Skeletal muscle tissue (tissue), 4 donors: ENCODE results near the gene RAP1GAP. TPM values are rescaled to one million over a fixed set of nuclear protein-coding genes. Genes with fewer than 3 reads are reported as not detected.
A peak's percentile ranks its signal among the peaks of the same experiment; 100 is the strongest.

ENCODE experiments used
- H3K27ac ChIP-seq: one replicate; pipeline ENCODE4 v1.7.0; 2013; ENCODE audit warnings: mild to moderate bottlenecking, low read depth, low read length, inconsistent platforms
- H3K27me3 ChIP-seq, 3 donors: one replicate each; pipeline ENCODE4 v1.7.0; 2013; ENCODE audit warnings: low read length in 3 of 3; ENCODE audit not compliant: control insufficient read depth in 3 of 3, insufficient read depth in 3 of 3
- H3K36me3 ChIP-seq, 3 donors: one replicate each; pipeline ENCODE4 v1.7.0; 2013; ENCODE audit warnings: low read length in 3 of 3; ENCODE audit not compliant: control insufficient read depth in 3 of 3, insufficient read depth in 3 of 3
- H3K4me1 ChIP-seq, 3 donors: one replicate each; pipeline ENCODE4 v1.7.0; 2013; ENCODE audit warnings: low read length in 3 of 3, mild to moderate bottlenecking in 3 of 3; ENCODE audit not compliant: control insufficient read depth in 3 of 3, insufficient read depth in 3 of 3
- H3K4me3 ChIP-seq, 3 donors: one replicate each; pipeline ENCODE4 v1.7.0; 2013; ENCODE audit warnings: low read length in 3 of 3
- H3K9ac ChIP-seq, 3 donors: one replicate each; pipeline ENCODE4 v1.7.0; 2013; ENCODE audit warnings: low read length in 3 of 3, mild to moderate bottlenecking in 3 of 3, moderate library complexity in 2 of 3, low read depth in 1 of 3
- H3K9me3 ChIP-seq, 3 donors: one replicate each; pipeline ENCODE4 v1.7.0; 2013; ENCODE audit warnings: low read length in 3 of 3; ENCODE audit not compliant: control insufficient read depth in 3 of 3
- total RNA-seq: library from RNA; depleted of rRNA; stranded (reverse); fragments of >200 nt; gene quantifications from one replicate; pipeline ENCODE4 v1.2.3, GENCODE V29; 2014
- donor health status: Osteomylitis.

The RAP1GAP gene
- total RNA-seq, 1 donor from 2014 or later, result 1.0 TPM

DNA sequence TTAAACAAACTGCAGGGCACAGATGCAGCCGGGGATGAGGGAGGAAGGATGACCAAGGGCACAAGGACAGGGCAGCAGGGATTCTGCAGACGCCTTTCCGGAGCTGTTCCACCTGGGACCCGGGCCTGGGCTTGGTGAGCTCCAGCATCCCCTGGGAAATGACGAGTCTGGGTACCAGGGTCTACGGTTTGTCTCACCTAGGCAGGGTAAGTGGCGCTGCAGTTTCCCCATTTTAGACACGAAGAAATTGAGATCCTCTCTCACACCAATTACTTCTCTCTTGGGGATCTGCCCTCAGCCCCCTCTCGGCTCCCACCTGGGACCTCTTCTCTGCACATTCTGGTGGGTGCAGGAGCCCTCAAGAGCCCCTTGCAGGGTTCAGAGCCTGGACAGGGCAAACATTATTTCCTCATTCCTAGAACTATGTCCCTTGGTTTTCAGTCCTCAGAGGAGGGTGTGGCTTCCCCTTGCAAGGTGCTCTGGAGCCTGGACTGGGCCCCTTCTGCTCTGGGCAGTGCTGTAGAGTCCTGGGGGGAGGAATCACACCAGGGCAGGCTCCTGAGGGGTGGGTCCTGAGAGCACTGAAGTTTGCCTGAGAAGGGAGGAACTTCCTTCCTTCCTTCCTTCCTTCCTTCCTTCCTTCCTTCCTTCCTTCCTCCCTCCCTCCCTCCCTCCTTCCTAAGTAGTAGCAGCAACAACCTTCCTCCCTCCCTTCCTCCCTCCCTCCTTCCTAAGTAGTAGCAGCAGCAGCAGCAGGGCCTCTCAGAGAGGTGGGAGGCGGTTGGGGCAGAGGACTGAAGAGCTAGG lies 16.0 kb downstream of the RAP1GAP start:
- H3K27me3 ChIP-seq, result peaks cover 32 to 50% (median 41%) of the 10 kb centered on the region in 3 donors
- H3K4me3 ChIP-seq, result no peak overlapping the region
- no peak overlapping the region for H3K9ac ChIP-seq

DNA sequence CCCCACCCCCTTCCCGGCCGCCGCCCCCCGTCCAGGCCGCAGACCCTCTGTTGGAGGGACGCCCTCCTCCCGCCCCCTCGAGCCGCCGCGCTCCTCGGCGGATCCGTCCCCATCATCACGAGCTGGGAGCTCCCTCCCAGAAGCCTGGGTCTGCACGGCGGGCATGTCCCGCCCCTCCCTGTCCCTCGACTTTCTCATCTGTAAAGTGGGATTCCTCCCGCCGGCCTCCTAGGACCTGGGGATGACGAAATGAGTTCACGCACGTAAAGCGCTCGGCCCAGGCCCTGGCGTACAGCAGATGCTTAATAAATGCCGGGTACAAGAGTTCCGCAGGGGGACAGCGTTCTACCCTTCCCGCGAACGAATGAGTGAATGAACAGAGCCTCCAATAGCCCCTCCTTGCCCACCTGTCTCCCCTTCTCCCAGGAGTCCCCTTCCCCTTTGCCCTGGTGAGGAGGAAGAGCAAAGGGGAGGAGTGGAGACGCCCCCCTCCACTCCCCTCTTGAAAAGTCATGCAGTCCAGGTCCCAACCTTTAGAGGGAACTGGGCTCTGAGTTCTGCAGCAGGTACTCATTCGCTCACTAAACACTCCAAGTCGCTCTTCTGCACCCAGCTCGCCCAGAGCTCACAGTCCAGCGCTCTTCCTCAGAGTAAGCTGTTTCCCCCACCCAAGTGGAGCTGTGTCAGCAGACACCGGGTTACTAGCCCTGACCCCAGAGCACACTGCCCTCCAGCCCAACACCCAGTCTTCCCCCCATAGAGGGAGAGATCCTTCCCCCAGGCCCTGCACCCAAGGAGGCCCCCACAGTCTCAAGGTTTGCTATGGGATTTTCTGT lies 16.8 kb downstream of the RAP1GAP start:
- Histone ChIP-seq H3K4me1 (peaks cover 0 to 9% (median 7%) of the 10 kb centered on the region in 3 donors), H3K27me3 (peaks cover 39 to 52% (median 50%) of the 10 kb centered on the region in 3 donors), H3K27ac (no peak overlapping the region), H3K9ac (no peak overlapping the region), H3K4me3 (no peak overlapping the region), H3K36me3 (no peaks in the 10 kb centered on the region), H3K9me3 (no peaks in the 10 kb centered on the region)

More for the DNA sequence above, 16.0 kb downstream of the RAP1GAP start:
- Histone ChIP-seq H3K9me3 (no peaks in the 10 kb centered on the region), H3K4me1 (peaks cover 0 to 9% (median 7%) of the 10 kb centered on the region in 3 donors), H3K36me3 (no peaks in the 10 kb centered on the region), H3K27ac (no peak overlapping the region)

DNA sequence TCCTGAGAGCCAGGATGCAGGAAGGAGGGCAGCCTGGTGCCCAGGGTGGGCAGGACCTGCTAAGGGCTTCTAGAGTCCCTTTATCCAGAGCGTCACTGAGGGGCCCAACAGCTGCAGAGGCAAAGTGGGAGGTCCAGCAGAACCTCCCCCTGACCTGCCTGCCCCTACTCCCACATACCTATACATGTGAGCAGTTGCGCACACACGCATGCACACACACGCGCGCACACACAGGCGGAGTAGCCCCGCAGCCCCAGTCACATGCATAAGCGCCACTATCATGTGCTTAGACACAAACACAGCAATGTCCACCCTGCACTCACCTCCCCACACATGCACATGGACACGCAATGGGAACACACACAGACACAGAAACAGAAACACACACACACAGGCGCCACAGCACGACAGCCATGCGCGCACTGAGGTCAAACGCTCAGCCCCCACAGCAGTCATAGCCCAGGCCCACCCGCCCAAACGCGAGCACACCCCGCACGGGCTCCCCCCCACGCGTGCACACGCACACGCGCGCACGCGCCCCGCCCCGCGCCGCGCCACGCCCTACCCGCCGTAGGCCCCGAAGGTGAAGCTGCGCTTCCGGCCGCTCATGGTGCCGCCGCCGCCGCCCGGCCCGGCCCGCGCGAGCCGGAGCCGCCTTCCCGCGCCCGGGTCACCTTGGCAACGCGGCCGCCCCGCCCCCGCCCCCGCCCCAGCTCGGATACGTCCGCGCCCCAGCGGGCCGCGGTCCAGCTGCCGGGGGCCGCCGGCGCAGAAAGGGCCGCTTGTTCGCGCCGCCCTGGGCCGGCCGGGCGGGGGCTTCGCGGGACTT lies 17.7 kb downstream of the RAP1GAP start:
- Histone ChIP-seq H3K27me3 (peaks cover 45 to 54% (median 52%) of the 10 kb centered on the region in 3 donors), H3K4me1 (peaks cover 0 to 9% (median 7%) of the 10 kb centered on the region in 3 donors), H3K9me3 (no peaks in the 10 kb centered on the region), H3K36me3 (no peaks in the 10 kb centered on the region), H3K9ac (no peak overlapping the region), H3K4me3 (peak overlapping the region; percentile 33 to 64 (median 64)), H3K27ac (no peak overlapping the region)

DNA sequence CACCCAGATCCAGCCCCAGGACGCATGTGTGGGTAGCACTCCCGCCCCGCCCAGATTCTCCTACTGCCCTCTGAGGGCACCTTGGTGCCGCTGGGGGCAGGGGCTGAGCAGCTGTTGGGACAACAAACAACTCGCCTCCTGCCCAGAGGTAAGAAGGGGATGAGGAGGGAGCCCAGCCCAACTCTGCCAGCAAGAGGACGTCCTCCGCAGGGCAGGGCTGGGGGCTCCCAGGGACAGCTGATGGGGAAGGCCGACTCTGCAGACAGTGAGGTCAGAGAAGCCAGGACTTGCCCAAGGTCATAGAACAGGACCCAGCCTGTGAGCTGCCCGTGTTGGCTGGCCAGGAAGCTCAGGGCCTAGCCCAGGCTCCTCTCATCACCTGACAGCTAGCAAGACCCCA lies 18.8 kb downstream of the RAP1GAP start:
- Histone ChIP-seq H3K9ac (no peak overlapping the region), H3K4me3 (no peak overlapping the region)

DNA sequence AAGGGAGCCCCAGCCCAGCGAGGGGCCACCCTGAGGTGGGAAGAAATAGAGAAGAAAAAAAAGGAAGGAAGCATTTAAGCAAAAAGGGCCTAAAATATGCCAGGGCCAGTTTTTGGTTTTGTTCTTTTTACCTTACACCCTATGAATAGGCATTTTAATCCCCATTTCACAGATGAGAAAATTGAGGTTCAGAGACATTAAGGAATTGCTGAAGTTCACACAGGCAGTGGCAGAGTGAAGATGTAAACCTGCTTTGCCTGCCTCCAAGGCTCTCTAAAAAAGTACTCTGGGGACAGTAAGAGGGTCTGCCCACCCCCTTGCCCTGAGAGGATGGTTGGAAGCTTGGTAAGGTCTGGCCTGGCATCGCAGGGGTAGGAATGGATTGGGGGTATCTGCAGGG lies 19.8 kb downstream of the RAP1GAP start:
- H3K4me1 ChIP-seq, result peaks cover 0 to 9% (median 7%) of the 10 kb centered on the region in 3 donors
- no peak overlapping the region for H3K4me3 ChIP-seq
- H3K9ac ChIP-seq, result no peak overlapping the region
- peaks cover 54 to 64% (median 54%) of the 10 kb centered on the region in 3 donors for H3K27me3 ChIP-seq
- H3K27ac ChIP-seq, result no peak overlapping the region
- H3K36me3 ChIP-seq, result no peaks in the 10 kb centered on the region
- H3K9me3 ChIP-seq, result no peaks in the 10 kb centered on the region

More for the DNA sequence above, 18.8 kb downstream of the RAP1GAP start:
- H3K4me1 ChIP-seq, result peaks cover 0 to 9% (median 7%) of the 10 kb centered on the region in 3 donors
- H3K27me3 ChIP-seq, result peaks cover 54 to 62% (median 54%) of the 10 kb centered on the region in 3 donors
- no peaks in the 10 kb centered on the region for H3K9me3 ChIP-seq
- no peak overlapping the region for H3K27ac ChIP-seq
- H3K36me3 ChIP-seq, result no peaks in the 10 kb centered on the region

DNA sequence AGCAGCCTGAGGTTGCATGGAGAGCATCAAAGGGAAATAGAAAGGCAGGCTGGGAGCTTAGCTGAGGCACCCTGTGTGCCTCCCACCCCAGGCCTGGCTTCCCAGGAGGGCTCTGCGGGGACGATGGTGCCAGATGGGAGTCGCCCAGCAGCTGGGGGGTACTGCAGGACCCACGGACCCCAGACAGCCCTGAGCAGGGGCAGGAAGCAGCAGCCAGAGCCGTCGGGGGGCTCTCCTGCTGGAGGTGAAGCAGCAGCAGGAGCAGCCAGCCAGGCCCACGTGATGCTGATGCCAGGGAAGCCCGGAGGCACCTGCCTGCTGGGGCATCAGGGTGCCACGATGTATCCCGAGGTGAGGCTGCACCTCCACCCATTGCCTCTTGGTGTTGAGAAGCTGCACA lies 20.4 kb downstream of the RAP1GAP start:
- H3K36me3 ChIP-seq, result no peaks in the 10 kb centered on the region
- no peaks in the 10 kb centered on the region for H3K9me3 ChIP-seq
- peaks cover 54 to 65% (median 57%) of the 10 kb centered on the region in 3 donors for H3K27me3 ChIP-seq
- peaks cover 0 to 9% (median 7%) of the 10 kb centered on the region in 3 donors for H3K4me1 ChIP-seq
- no peak overlapping the region for H3K4me3 ChIP-seq
- H3K27ac ChIP-seq, result no peak overlapping the region
- no peak overlapping the region for H3K9ac ChIP-seq

DNA sequence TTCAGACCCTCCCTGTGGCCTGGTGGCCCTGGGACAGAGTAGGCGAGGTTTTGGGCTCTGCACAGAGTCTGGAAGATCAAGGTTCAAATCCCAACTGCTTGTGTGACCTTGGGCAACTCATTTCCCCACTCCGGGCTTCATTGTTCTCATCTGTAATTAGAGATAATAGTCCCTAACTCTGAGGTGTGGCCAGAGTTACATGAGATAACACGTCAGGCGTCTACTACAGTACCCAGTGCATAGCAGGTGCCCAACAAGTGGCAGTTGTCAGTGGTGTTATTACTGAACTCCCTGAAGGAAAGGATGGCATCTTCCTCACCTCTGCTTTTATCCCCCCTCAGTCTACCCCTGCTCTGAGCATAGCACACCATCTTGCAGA lies 20.8 kb downstream of the RAP1GAP start:
- Histone ChIP-seq H3K27ac (no peak overlapping the region), H3K27me3 (peaks cover 54 to 64% (median 58%) of the 10 kb centered on the region in 3 donors), H3K4me1 (peaks cover 0 to 9% (median 7%) of the 10 kb centered on the region in 3 donors)

DNA sequence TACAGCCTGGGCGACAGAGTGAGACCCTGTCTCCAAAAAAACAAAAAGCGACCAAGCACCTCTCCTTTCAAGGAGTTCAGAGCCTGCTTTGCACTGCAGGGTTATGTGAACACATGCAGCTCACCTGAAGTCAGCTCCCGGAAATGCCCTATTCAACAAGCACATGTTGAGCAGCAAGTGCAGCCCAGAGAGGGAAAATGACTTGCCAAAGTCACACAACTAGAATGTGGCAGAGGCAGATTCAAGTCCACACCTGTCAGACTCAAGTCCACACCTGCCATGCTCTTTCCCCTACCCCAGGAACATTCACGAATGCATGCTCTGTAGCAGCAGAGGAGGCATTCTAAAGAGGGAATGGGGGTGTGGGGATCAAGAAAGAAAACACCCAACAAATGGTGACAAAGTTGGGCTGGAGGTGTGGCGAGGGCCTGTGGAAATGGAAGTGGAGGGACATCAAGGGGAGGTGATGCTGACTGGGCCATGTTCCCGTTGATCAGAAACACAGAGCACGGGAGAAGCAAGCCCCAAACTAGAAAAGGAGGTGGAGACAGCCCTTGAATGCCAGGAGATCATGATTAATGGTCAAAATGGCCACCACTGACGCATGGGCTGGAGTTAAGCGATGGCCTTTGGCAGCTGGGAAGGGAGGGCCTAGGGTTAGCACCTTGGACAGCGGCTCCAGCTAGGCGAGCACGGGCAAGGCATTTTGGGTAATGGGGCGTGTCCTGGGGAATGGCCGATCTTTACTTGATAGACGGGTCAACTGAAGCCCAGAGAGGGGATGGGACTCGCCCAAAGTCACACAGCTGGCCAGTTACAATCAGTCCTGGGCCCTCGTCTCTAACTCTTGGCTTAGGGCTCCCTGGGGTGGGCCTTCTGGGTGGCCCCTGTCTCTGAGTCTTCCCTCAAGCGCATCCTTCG lies 21.5 kb downstream of the RAP1GAP start:
- Histone ChIP-seq H3K9me3 (no peaks in the 10 kb centered on the region), H3K27me3 (peaks cover 52 to 58% (median 57%) of the 10 kb centered on the region in 3 donors), H3K36me3 (no peaks in the 10 kb centered on the region), H3K27ac (no peak overlapping the region), H3K4me1 (peaks cover 0 to 9% (median 7%) of the 10 kb centered on the region in 3 donors), H3K4me3 (no peak overlapping the region), H3K9ac (no peak overlapping the region)

More for the DNA sequence above, 20.8 kb downstream of the RAP1GAP start:
- no peak overlapping the region for H3K4me3 ChIP-seq
- no peaks in the 10 kb centered on the region for H3K36me3 ChIP-seq
- no peaks in the 10 kb centered on the region for H3K9me3 ChIP-seq
- H3K9ac ChIP-seq, result no peak overlapping the region

DNA sequence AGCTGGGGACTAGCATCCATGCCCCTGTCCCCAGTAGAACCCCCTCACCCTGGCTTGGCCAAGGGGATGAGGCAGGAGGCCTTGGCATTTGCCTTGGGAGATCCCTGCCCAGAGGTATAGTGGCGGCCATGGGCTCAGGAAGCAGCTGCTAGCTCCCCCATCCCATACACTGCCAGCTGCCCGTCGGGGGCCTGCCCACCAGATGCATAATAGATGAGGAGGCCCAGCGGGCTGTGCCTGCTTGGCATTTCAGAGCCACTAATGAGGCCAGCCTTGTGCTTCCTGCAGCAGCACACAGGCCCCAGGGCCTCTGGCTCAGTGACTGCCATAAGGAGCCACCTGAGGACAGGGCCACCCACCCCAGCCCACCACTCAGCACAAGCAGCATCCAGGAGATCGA lies 23.6 kb downstream of the RAP1GAP start:
- Histone ChIP-seq H3K4me3 (no peak overlapping the region), H3K27me3 (peaks cover 42 to 58% (median 46%) of the 10 kb centered on the region in 3 donors), H3K9me3 (no peaks in the 10 kb centered on the region), H3K36me3 (no peaks in the 10 kb centered on the region), H3K9ac (no peak overlapping the region), H3K4me1 (no peaks in the 10 kb centered on the region), H3K27ac (no peak overlapping the region)
